Prostate gland (tissue), 2 donors: ENCODE data around the gene PARG.
"Not testable (repeated sequence)": the region's sequence is repeated elsewhere in the genome, so short reads cannot be mapped to it uniquely, and the experiment has no call there.

Experiments used
- CTCF ChIP-seq, 4 experiments: fragments of 200-600 bp in 2 of 4; fragments of 450-650 bp in 2 of 4; sonication (generic) in 2 of 4; IDR thresholded peaks; 1 replicate in 3 of 4; 2 replicates in 1 of 4; pipeline ENCODE4 v1.5.1; 2016 to 2019; ENCODE audit warnings: antibody characterized with exemption in 4 of 4, mild to moderate bottlenecking in 2 of 4, moderate library complexity in 2 of 4
- POLR2A ChIP-seq: fragments of 450-650 bp; IDR thresholded peaks from one replicate; pipeline ENCODE4 v1.6.1; 2016; ENCODE audit warnings: antibody characterized with exemption, mild to moderate bottlenecking
- POLR2AphosphoS5 ChIP-seq: sonication (generic); formaldehyde crosslinking; IDR thresholded peaks from one replicate; pipeline ENCODE4 v1.6.1; 2017; ENCODE audit warnings: antibody characterized with exemption

- TF ChIP-seq CTCF (IDR thresholded peaks at IDR 0.05); POLR2A; POLR2AphosphoS5: not testable (repeated sequence)
These were observed 25.4 kb downstream of the PARG start for GRCh38 chr10:49916451-49916850.
